Osteoblast (primary cell): Measurements from ENCODE around the gene JAM2. TPM values are rescaled to one million over a fixed set of nuclear protein-coding genes. Genes with fewer than 3 reads are reported as not detected.
A peak's percentile ranks its signal among the peaks of the same experiment; 100 is the strongest.

ENCODE experiments used
- DNase-seq: peaks from one replicate; pipeline ENCODE4 v3.0.0; 2011; ENCODE audit warnings: low spot score, mixed read lengths; ENCODE audit not compliant: insufficient read length; ENCODE audit errors: missing footprints
- H2AFZ ChIP-seq: 2 replicates; pipeline ENCODE4 v1.6.0; 2011; ENCODE audit warnings: mild to moderate bottlenecking, low read length
- H3K27ac ChIP-seq: 2 replicates; pipeline ENCODE4 v1.5.1; 2011; ENCODE audit warnings: mild to moderate bottlenecking, low read depth, low read length, moderate library complexity
- H3K27me3 ChIP-seq: 2 replicates; pipeline ENCODE4 v1.6.0; 2012; ENCODE audit warnings: mild to moderate bottlenecking, control low read depth, inconsistent platforms, low read length, moderate library complexity; ENCODE audit not compliant: insufficient read depth
- H3K36me3 ChIP-seq: 2 replicates; pipeline ENCODE4 v1.5.1; 2011; ENCODE audit warnings: mild to moderate bottlenecking, low read length, control low read depth, moderate library complexity; ENCODE audit not compliant: insufficient read depth
- H3K4me1 ChIP-seq: 2 replicates; pipeline ENCODE4 v1.5.1; 2011; ENCODE audit warnings: mild to moderate bottlenecking, low read length, control low read depth, moderate library complexity; ENCODE audit not compliant: insufficient read depth
- H3K4me2 ChIP-seq: 2 replicates; pipeline ENCODE4 v1.6.0; 2011; ENCODE audit warnings: mild to moderate bottlenecking, low read length; ENCODE audit not compliant: insufficient read depth
- H3K4me3 ChIP-seq: fragments of 200-600 bp; sonication (generic); 3 replicates; pipeline ENCODE4 v1.5.1; 2012; ENCODE audit warnings: mild to moderate bottlenecking, low read length, inconsistent platforms; ENCODE audit not compliant: insufficient read depth
- H3K79me2 ChIP-seq: 2 replicates; pipeline ENCODE4 v1.6.0; 2012; ENCODE audit warnings: mild to moderate bottlenecking, low read length, control low read depth, inconsistent platforms; ENCODE audit not compliant: insufficient read depth
- H3K9me3 ChIP-seq: 2 replicates; pipeline ENCODE4 v1.5.1; 2011; ENCODE audit warnings: low read depth, low read length, control low read depth
- H4K20me1 ChIP-seq: 2 replicates; pipeline ENCODE4 v1.6.0; 2012; ENCODE audit warnings: mild to moderate bottlenecking, low read length, control low read depth; ENCODE audit not compliant: insufficient read depth
- total RNA-seq: library from RNA; depleted of rRNA; stranded (reverse); fragments of >200 nt; gene quantifications from 2 replicates; pipeline ENCODE4 v1.2.3, GENCODE V29; 2012
- TF ChIP-seq, protein P1 (sequence below): IDR thresholded peaks from 2 replicates; pipeline ENCODE4 v1.5.1; 2011; ENCODE audit warnings: mild to moderate bottlenecking, low read depth, low read length, moderate library complexity; ENCODE audit errors: extremely low read depth

Gene JAM2
- total RNA-seq, 1 donor = 1.1 TPM

DNA sequence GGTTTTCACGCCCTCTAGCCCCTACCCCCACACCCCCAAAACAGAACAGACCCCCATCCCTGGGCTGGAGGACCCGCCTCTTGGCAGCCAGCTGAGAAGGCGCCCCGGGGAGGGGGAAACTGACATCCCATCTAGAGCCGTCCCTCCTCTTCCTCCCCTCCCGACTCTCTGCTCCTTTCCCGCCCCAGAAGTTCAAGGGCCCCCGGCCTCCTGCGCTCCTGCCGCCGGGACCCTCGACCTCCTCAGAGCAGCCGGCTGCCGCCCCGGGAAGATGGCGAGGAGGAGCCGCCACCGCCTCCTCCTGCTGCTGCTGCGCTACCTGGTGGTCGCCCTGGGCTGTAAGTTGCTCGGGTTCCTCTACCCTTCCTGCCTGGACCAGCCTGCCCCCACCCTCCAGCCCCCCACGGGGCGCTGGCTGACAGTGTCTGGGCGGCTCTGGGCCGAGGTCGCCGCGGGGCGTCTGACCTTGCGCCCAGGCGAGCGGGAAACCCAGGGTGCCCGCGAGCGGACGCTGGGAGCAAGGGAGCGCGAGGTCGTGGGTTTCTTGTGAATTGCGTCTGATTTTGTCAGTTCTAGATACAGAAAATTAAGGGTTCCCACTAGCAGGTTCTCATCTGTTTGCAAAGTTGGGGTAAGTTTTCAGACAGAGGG lies 618 bp downstream of the JAM2 start:
- peaks cover 14% of the 10 kb centered on the region for H3K4me1 ChIP-seq
- H3K27ac ChIP-seq = no peak overlapping the region
- DNase-seq = peak; percentile 36
- H4K20me1 ChIP-seq = no peaks in the 10 kb centered on the region
- TF ChIP-seq, protein P1, sequence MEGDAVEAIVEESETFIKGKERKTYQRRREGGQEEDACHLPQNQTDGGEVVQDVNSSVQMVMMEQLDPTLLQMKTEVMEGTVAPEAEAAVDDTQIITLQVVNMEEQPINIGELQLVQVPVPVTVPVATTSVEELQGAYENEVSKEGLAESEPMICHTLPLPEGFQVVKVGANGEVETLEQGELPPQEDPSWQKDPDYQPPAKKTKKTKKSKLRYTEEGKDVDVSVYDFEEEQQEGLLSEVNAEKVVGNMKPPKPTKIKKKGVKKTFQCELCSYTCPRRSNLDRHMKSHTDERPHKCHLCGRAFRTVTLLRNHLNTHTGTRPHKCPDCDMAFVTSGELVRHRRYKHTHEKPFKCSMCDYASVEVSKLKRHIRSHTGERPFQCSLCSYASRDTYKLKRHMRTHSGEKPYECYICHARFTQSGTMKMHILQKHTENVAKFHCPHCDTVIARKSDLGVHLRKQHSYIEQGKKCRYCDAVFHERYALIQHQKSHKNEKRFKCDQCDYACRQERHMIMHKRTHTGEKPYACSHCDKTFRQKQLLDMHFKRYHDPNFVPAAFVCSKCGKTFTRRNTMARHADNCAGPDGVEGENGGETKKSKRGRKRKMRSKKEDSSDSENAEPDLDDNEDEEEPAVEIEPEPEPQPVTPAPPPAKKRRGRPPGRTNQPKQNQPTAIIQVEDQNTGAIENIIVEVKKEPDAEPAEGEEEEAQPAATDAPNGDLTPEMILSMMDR = peak; percentile 14
- peak overlapping the region; percentile 85 for H3K4me2 ChIP-seq
- peak overlapping the region; percentile 68 for H2AFZ ChIP-seq
- no peaks in the 10 kb centered on the region for H3K36me3 ChIP-seq
- H3K79me2 ChIP-seq = no peaks in the 10 kb centered on the region
- peak overlapping the region; percentile 67 for H3K4me3 ChIP-seq
- H3K27me3 ChIP-seq = peaks cover 37% of the 10 kb centered on the region
- H3K9me3 ChIP-seq = no peaks in the 10 kb centered on the region

DNA sequence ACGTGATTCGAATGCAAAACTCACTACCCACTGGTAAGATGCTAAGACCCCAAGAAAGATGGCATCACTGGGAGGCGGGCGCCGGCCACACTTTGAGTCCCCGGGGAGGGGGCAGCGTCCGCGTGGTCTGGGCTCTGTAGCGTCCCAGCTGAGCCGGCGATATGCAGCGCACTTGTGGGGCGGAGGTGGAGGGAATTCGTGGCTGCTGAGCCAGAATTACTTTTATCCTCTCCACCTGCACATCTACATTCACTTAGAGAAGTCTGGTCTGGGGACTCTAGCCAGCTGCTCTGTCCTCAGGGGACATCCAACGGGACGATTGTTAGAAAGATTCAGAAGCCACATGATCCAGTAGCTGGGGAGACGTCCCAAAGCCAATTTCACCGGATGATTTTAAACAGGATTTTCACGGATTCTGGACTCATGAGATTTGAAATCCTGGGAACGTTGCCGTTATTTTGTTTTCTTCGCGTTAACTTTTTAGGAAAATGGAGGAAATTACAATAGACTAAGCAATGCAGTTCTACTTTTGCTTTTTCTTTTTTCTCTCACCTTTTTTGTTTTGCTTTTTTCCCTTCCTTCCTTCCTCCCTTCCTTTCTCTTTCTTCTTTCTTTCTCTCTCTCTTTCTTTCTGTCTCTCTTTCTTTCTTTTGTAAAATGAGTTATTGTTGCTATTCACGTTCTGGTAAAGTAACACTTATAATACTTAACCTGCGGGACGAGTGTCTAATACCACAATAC lies 1.3 kb downstream of the JAM2 start:
- Histone ChIP-seq H3K27ac (no peak overlapping the region), H3K9me3 (no peaks in the 10 kb centered on the region), H4K20me1 (no peaks in the 10 kb centered on the region), H3K36me3 (no peaks in the 10 kb centered on the region), H2AFZ (peak overlapping the region; percentile 68), H3K4me3 (peak overlapping the region; percentile 67), H3K79me2 (no peaks in the 10 kb centered on the region), H3K4me2 (peak overlapping the region; percentile 85), H3K27me3 (peaks cover 37% of the 10 kb centered on the region), H3K4me1 (peaks cover 14% of the 10 kb centered on the region)
- peak; percentile 44 for DNase-seq
- TF ChIP-seq, protein P1 = no peak

DNA sequence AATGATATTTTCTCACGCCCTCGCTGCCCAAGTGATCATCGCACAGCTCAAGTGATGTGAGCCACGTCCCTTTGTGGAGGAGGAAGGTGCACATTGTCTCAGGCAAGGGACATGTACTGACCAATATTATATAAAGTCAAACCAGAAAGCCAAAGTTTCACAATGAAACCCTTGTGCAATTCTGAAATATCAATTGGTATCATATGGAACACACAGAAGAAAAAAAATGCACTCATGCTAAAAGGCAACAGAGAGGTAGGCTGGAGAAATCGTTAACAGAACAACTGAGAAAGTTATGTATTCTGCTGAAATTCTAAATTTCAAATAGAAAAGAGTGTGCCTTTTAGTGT lies 1.9 kb downstream of the JAM2 start:
- no peak for DNase-seq
- Histone ChIP-seq H3K4me3 (no peak overlapping the region), H3K27ac (no peak overlapping the region)

DNA sequence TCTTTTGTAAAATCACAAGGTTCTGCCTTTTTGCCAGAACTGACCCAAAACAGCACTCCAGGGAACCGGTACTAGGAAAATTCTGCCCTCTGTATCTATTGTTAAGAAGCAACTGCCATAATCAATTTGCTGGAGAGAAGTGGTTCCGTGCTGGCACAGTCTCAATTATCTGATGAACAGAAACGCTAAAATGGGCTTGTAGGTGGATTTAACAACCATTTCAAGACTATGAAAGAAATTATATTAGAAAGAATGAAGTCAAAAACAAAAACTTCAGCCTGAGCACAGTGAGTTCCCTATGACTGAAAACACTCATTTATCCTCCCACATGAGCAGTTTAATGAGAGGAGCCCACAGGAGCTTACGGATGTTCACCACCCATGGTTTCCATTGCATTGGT lies 4.4 kb downstream of the JAM2 start:
- no peaks in the 10 kb centered on the region for H3K9me3 ChIP-seq
- no peaks in the 10 kb centered on the region for H3K79me2 ChIP-seq
- H3K4me3 ChIP-seq = no peak overlapping the region
- no peaks in the 10 kb centered on the region for H3K36me3 ChIP-seq
- H3K27me3 ChIP-seq = peaks cover 26% of the 10 kb centered on the region
- no peaks in the 10 kb centered on the region for H4K20me1 ChIP-seq
- H3K4me1 ChIP-seq = peaks cover 14% of the 10 kb centered on the region
- H3K4me2 ChIP-seq = no peak overlapping the region
- no peak overlapping the region for H3K27ac ChIP-seq
- TF ChIP-seq, protein P1 = no peak
- no peak overlapping the region for H2AFZ ChIP-seq
- no peak for DNase-seq

More for the DNA sequence above, 1.9 kb downstream of the JAM2 start:
- TF ChIP-seq, protein P1 = no peak
- no peaks in the 10 kb centered on the region for H3K36me3 ChIP-seq
- peaks cover 14% of the 10 kb centered on the region for H3K4me1 ChIP-seq
- peaks cover 37% of the 10 kb centered on the region for H3K27me3 ChIP-seq
- H2AFZ ChIP-seq = no peak overlapping the region
- H3K4me2 ChIP-seq = peak overlapping the region; percentile 85
- no peaks in the 10 kb centered on the region for H4K20me1 ChIP-seq
- no peaks in the 10 kb centered on the region for H3K9me3 ChIP-seq
- H3K79me2 ChIP-seq = no peaks in the 10 kb centered on the region
